ENCODE measurements around the gene SETDB2.

Gene SETDB2

DNA sequence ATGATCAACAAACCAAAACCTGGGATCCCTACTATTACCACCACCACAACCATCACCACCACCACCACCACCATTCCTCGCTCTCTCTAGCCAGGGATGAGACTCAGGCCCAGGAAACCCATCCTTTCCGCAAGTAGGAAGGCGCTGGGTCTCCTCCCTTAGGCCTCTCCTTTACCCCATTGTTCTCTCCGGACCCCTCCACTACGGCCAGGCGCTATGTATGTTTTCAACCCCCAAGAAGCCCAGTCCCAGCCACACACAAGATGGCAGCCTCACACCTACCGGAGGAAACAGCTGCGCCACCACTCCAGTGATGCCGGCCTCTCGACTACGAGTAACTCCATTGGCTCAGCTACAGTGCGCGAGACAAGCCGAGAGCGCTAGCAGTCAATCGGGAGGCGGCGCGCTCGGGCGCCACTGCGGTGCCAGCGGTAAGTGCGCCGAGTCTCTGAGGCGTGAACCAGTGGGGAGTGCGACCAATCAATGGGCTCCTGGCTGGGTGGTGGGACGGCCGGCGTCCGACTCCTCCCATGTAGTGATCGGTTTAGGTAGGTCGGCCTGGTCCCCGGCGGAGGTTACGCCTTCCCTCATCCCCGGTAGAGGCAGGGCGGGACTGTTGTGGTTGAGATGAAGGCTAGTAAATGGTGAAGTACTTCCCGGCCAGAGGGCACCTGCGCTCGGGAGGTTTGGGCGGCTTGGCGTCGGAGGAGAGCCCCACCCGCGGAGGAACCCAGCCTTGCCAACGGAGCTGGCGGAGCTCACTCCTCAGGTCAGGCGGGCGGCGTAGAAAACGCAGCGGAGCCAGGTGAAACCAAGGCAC, at the start of gene SETDB2, which contains the start of gene CAB39L:
SETDB2 (plus strand) TSS at position 571 of the 820 bp plus-strand sequence. CDS start 7,620 bp downstream, outside the sequence.
CAB39L (minus strand) TSS at position 361 of the 820 bp plus-strand sequence. CDS start 61,154 bp downstream, outside the sequence.
- peak; percentile 98 for DNase-seq (ENCODE audit: low read depth)

GRCh38 chr13:49395451-49395865, 48.6 kb upstream of the SETDB2 start:
- no peak for DNase-seq (ENCODE audit: low read depth)

GRCh38 chr13:49395878-49396380, 48.1 kb upstream of the SETDB2 start:
- DNase-seq (ENCODE audit: low read depth) = no peak

- DNase-seq (ENCODE audit: low read depth) = no peak
Measured at GRCh38 chr13:49399801-49400472, 44.1 kb upstream of the SETDB2 start.

DNA sequence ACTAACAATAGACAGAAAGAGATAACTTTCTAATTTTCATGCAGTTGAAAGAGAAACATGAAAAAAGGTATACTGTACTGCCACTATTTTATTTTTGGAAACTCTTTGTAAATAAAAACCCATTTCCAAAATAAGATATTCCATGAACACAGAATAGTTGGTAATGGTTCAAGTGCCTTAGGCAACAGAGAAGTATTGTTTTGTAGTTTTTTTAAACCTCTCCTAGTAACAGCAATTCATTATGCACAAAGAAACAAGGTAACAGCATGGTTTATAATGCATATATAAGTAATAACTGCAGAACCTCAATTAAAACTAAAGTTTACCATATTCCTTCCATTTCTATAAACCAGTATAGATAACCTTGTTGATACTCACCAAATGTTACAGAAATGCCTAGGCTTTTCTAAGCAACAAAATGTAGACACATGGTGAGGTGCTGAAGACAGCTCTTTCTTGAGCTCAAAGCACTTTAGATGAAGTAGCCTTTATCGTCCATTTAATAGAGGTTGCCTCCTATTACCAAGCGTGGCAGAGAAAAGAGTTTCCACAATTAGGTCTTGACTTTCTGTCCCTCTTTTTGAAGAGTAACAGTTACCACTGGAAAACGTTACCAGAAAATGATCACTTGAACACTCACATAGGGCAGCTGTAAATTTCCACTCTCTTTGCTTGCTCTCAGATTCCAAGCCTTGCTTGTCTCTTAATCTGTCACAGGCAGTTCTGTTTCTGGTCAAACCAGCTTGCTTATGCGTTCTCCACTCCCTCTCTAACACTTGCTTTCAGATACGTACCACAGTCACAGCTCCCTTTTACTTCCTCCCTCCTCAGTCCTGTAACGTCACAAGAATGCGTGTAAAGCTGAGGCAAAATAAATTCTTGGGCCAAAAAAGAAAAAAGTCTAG, 43.1 kb upstream of the SETDB2 start:
- no peak for DNase-seq (ENCODE audit: low read depth)

GRCh38 chr13:49403996-49404702, 39.9 kb upstream of the SETDB2 start:
- DNase-seq (ENCODE audit: low read depth) = no peak

DNA sequence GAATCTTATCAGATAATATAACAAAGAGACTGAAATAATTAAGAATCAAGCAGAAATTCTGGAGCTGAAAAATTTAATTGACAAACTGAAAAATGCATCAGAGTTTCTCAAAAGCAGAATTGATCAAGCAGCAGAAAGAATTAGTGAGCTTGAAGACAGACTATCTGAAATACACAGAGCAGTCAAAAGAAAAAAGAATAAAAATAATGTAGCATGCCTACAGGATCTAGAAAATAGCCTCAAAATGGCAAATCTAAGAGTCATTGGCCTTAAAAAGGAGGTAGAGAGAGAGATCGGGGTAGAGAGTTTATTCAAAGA, 39.4 kb upstream of the SETDB2 start:
- DNase-seq (ENCODE audit: low read depth) = no peak

GRCh38 chr13:49407068-49407467, 37.0 kb upstream of the SETDB2 start:
- no peak for DNase-seq (ENCODE audit: low read depth)

- no peak for DNase-seq (ENCODE audit: low read depth)
Measured at GRCh38 chr13:49407936-49408335, 36.1 kb upstream of the SETDB2 start.

DNA sequence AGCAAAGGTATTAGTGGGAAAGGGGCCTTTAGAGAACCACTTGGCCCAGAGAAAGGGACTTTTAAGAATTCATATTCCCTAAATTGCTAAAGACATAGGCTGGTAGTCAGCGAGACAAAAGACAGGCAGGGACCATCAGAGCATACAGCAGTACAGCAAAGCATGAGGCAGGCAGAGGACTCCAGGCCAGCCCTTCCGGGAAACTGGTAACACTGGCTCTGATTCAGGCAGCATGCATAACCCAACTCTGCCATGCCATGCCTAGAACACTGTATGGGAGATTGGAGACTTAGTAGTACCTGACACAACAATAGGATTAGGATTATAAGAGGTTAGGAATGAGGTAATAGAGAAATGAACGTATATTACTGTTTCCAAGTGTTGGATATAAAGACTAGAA, 35.1 kb upstream of the SETDB2 start:
- DNase-seq (ENCODE audit: low read depth) = no peak

- no peak for DNase-seq (ENCODE audit: low read depth)
Measured at GRCh38 chr13:49410006-49410405, 34.1 kb upstream of the SETDB2 start.

- DNase-seq (ENCODE audit: low read depth) = no peak
Measured at GRCh38 chr13:49410477-49410876, 33.6 kb upstream of the SETDB2 start.

GRCh38 chr13:49411353-49411752, 32.7 kb upstream of the SETDB2 start:
- DNase-seq (ENCODE audit: low read depth) = no peak

DNA sequence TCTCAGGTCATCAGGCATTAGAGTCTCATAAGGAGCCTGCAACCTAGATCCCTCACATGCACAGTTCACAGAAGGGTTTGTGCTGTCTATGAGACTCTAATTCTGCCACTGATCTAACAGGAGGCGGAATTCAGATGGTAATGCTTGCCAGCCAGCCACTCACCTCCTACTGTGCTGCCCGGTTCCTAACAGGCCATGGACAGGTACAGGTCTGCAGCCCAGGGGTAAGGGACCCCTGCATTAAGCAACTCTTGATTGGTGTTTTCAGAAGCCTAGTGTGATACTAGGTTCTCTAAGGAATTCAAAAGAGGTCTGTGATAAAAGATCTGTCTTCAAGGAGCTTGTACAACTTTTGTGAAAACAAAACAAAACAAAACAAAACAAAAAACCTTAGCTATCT, 31.3 kb upstream of the SETDB2 start:
- no peak for DNase-seq (ENCODE audit: low read depth)

DNA sequence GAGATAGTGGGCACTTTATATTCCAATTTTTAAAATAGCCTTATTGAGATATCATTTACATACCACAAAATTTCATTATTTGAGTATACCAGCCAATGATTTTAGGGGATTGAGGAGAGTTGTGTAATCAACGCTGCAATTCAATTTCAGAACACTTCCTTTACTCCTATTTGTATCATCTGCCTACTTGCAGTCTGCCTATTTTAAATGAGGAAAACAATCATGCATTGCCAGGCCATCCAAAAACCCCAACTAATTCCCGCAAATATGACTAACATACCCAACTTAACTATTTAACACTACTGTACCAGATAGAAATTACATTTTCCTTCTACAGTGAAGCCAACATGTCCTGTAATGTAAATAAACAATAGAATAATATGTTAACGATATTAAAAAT, 26.9 kb upstream of the SETDB2 start:
- DNase-seq (ENCODE audit: low read depth) = no peak

DNA sequence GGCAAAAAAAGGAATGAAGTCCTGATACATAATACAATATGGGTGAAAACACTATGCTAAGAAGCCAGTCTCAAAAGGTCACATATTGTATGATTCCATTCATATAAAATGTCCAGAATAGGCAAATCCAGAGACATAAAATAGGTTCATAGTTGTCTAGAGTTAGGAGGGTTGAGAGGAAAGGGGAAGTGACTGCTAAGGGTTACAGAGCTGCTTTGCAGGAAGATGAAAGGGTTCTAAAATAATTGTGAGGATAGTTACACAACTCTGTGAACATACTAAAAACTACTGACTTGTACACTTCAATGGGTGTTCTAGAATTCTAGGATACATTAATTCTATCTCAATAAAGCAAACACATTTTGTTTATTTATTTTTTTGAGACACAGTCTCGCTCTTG, 25.9 kb upstream of the SETDB2 start:
- DNase-seq (ENCODE audit: low read depth) = no peak

DNA sequence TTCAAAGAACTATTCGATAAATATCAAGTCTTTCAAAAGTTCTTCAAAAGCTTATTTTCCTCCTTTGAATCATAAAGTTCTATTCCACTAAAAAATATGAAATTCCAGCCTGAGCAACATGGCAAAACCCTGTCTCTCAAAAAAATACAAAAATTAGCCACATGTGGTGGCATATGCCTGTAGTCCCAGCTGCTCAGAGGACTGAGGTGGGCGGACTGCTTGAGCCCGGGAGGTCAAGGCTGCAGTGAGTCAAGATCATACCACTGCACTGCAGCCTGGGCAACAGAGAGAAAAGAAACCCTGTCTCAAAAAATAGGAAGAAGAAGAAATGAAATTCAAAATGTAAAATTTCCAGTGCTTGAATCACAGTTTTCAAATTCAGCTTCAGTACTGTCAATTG, 24.8 kb upstream of the SETDB2 start:
- DNase-seq (ENCODE audit: low read depth) = no peak

- no peak for DNase-seq (ENCODE audit: low read depth)
Measured at GRCh38 chr13:49421391-49421790, 22.7 kb upstream of the SETDB2 start.

DNA sequence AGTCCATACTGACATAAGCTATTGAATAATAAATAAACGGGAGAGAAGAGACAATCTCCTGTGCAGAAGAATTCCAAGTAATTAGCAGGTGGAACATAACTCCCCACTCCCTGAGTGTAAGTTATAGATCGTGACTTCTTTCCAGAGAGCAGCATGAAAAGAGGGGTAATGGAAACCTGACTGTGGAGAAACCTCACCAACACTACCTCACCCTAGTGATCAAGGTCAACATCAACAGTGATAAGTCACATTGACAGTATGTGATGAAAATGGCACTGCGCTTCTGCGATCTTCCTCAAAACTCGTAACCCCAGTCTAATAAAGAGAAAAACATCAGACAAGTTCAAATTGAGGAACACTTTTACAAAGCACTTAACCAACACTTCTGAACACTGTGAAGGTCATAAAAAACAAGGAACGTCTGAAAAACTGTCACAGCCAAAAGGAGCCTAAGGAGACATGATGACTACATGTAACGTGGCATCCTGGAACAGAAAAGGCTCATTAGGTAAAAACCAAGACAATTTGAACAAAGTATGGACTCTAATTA, 20.0 kb upstream of the SETDB2 start:
- DNase-seq (ENCODE audit: low read depth) = no peak

DNA sequence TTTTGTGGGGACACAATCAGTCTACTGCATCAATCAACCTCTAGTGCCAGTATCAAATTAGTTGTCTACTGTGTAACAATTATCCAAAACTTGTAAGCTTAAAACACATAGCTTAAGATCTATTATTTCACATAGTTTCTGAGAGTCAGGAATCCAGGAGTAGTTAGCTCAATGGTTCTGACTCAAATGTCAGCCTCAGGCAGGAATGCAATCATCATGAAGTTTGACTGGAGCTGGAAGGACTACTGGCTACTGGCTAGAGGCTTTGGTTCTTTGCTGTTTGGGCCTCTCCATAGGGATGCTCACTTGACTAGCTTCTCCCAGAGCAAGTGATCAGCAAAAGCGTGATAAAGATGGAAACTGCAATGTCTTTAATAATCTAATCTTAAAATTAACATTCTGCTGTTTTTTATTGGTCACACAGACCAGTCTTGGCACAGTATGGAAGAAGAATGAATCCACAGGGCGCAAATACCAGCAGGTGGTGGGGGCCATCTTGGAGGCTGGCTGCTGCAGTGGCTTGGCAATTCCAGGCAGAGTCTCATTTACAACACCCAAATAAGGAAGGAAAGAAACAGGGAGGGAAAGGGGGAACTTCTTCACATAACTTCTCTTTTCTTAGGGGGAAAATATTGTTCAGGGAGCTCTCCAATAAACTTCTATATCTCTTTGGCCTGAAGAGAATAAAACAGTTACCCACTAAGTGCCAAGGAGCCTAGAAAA, 15.9 kb upstream of the SETDB2 start:
- no peak for DNase-seq (ENCODE audit: low read depth)

DNA sequence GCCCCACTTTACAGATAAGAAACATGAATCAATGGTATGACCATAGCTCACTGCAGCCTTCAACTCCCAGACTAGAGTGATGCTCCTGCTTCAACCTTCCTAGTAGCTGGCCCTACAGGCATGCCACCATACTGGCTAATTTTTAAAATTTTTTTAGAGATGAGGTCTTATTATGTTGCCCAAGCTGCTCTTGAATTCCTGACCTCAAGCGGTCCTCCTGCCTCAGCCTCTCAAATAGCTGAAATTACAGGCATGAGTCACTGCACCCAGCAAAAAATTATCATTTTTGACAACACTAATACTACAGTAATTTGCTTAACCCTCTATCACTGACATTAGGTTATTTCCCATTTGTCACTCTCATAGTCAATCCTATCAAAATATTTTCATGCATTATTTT, 15.0 kb upstream of the SETDB2 start:
- no peak for DNase-seq (ENCODE audit: low read depth)
